ENCODE measurements around the gene PSMB3. TPM values are rescaled to one million over a fixed set of nuclear protein-coding genes. Genes with fewer than 3 reads are reported as not detected.
A peak's percentile ranks its signal among the peaks of the same experiment; 100 is the strongest.

PSMB3 gene
- total and polyA plus RNA-seq, 7 donors: 135 to 280 (median 198) TPM

DNA sequence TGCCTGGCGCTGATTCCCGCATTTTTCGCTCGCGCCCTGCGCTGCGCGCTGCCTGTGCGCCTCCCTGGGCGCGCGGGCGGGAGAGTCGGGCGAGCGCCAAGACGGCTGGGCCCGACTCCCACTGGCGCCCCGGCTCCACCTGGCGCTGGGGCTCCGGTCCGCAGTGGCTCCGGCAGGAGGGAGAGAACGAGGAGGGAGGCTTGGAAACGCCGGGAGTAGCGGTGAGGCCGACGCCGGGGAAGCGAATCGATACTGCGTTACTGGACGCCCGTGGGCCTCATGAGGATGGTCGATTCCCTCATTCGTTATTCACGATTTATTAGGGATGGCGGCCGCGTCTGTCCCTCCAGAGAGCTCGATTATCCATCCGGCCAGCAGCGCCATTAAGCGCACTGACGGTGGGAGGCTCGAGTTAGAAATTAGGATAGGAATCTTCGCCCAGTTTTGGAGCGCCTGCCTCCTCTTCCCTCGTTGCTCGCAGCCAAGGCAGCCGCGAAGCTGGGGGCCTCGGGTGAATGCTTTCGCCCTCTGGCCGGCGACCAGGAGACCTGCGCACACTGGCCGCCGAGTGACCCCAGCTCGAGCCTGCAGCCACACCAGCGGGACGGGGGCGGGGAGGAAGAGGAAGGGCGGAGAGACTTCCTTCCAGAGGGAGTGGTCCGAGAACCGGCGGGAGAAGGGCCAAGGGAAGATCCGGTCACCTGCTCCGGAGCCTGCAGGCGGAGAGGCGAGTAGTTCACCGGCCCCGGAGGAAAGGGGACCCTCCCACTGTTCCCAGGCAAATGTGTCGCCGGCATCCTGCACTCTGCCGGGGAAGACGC, 3.1 kb upstream of the PSMB3 start:
- no peaks in the 10 kb centered on the region for H3K9me3 ChIP-seq
- DNase-seq: peak; percentile 95
- peak overlapping the region; percentile 86 to 94 (median 89) for H3K27ac ChIP-seq
- peaks cover 0 to 76% (median 67%) of the 10 kb centered on the region in 4 donors for H3K4me1 ChIP-seq
- TF ChIP-seq POLR2A (IDR thresholded peaks at IDR 0.05) (peak; percentile 51 to 52), EP300 (IDR thresholded peaks at IDR 0.05) (peak in 1 of 4 donors; percentile 33), POLR2AphosphoS5 (IDR thresholded peaks at IDR 0.05) (peak; percentile 50 to 76 (median 72))
- TF ChIP-seq, protein P1, sequence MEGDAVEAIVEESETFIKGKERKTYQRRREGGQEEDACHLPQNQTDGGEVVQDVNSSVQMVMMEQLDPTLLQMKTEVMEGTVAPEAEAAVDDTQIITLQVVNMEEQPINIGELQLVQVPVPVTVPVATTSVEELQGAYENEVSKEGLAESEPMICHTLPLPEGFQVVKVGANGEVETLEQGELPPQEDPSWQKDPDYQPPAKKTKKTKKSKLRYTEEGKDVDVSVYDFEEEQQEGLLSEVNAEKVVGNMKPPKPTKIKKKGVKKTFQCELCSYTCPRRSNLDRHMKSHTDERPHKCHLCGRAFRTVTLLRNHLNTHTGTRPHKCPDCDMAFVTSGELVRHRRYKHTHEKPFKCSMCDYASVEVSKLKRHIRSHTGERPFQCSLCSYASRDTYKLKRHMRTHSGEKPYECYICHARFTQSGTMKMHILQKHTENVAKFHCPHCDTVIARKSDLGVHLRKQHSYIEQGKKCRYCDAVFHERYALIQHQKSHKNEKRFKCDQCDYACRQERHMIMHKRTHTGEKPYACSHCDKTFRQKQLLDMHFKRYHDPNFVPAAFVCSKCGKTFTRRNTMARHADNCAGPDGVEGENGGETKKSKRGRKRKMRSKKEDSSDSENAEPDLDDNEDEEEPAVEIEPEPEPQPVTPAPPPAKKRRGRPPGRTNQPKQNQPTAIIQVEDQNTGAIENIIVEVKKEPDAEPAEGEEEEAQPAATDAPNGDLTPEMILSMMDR (IDR thresholded peaks at IDR 0.05): no peak
- H3K36me3 ChIP-seq: peaks cover 0 to 8% (median 1%) of the 10 kb centered on the region in 4 donors
- WGBS, 2 donors: 1% methylated on average over 79 of the region's 79 CpGs
- intact Hi-C loops (cut with DNase I): loop anchor here (2.0 kb wide), 1 partner anchor 19 kb away; the partner anchor contains the start of gene CISD3
- peaks cover 0 to 26% (median 0%) of the 10 kb centered on the region in 3 donors for H3K27me3 ChIP-seq
- peak overlapping the region; percentile 60 to 82 (median 74) for H3K4me3 ChIP-seq

DNA sequence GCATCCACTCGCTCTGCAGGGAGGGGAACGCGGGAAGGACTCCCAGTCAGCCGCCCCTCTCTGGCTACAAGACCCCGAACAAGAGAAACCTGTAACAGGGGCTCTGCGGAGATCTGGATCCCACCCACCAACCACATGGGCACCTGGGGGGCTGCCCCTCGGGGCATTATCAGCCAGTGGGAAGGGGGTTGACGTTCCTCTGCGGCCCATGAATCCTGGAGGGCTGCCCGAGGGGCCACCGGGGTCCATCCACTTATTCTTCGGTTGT, 2.6 kb upstream of the PSMB3 start:
- peak overlapping the region; percentile 86 to 94 (median 89) for H3K27ac ChIP-seq
- peaks cover 0 to 9% (median 3%) of the 10 kb centered on the region in 4 donors for H3K36me3 ChIP-seq
- H3K27me3 ChIP-seq: peaks cover 0 to 26% (median 0%) of the 10 kb centered on the region in 3 donors
- peak overlapping the region; percentile 60 to 82 (median 74) for H3K4me3 ChIP-seq
- DNase-seq: no peak
- no peak for TF ChIP-seq POLR2AphosphoS5 (IDR thresholded peaks at IDR 0.05)
- TF ChIP-seq POLR2A (IDR thresholded peaks at IDR 0.05): no peak
- TF ChIP-seq EP300 (IDR thresholded peaks at IDR 0.05): no peak
- TF ChIP-seq, protein P1 (IDR thresholded peaks at IDR 0.05): no peak
- WGBS, 2 donors: 3 to 8% methylated on average over 12 of the region's 12 CpGs
- H3K9me3 ChIP-seq: no peaks in the 10 kb centered on the region
- intact Hi-C loops (cut with DNase I): loop anchor here (2.0 kb wide), 1 partner anchor 19 kb away; the partner anchor contains the start of gene CISD3
- peaks cover 0 to 76% (median 69%) of the 10 kb centered on the region in 4 donors for H3K4me1 ChIP-seq

DNA sequence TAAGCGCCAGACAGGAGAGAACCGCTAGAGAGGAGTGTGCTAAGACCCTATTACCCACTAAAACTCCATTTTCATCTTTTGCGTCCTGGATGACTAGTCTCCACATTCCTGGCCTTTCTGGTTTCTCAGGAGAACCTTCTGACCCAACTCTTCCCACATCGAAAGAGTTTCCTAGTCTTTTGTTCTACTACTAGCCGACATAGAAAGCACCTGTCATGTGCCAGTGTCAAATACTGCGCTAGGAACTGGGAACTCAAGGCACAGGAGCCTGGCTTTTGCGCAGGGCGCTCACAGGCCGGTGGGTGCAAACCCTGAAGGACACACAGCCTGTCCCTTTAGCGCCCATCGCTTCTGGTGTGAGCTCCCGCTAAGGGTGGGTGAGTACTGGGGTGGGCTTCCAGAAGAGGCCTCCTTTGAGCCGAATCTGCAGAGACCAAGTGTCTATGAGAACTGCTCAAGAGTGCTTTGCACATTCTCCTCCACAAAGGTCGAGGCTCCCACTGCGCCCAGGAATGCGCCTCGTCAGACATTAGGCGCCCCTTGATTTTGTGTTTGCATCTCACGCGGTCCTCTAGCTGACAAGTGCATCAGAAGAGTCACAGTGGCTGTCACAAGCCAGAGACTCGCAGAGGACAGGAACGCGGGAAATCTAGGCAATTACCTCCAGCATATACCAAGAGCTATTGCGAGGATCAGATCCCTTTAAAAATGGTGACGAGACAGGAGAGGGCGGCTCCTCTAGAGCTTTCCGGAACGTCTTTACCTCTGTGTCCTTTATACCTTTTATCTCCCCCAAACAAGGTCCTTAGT, 2.0 kb upstream of the PSMB3 start:
- no peak for TF ChIP-seq EP300 (IDR thresholded peaks at IDR 0.05)
- no peak for TF ChIP-seq POLR2AphosphoS5 (IDR thresholded peaks at IDR 0.05)
- TF ChIP-seq, protein P1 (IDR thresholded peaks at IDR 0.05): no peak
- TF ChIP-seq POLR2A (IDR thresholded peaks at IDR 0.05): no peak
- no peak for DNase-seq
- H3K27me3 ChIP-seq: peaks cover 0 to 26% (median 0%) of the 10 kb centered on the region in 3 donors
- peaks cover 0 to 74% (median 69%) of the 10 kb centered on the region in 4 donors for H3K4me1 ChIP-seq
- WGBS, 2 donors: 21 to 25% methylated on average over 28 of the region's 28 CpGs
- no peaks in the 10 kb centered on the region for H3K9me3 ChIP-seq
- H3K36me3 ChIP-seq: peaks cover 0 to 9% (median 3%) of the 10 kb centered on the region in 4 donors
- intact Hi-C loops (cut with DNase I): loop anchor here (2.0 kb wide), 1 partner anchor 20 kb away; the partner anchor contains the start of gene CISD3
- peak overlapping the region in 3 of 4 donors; percentile 60 to 82 (median 82) for H3K4me3 ChIP-seq
- H3K27ac ChIP-seq: peak overlapping the region; percentile 86 to 94 (median 89)

DNA sequence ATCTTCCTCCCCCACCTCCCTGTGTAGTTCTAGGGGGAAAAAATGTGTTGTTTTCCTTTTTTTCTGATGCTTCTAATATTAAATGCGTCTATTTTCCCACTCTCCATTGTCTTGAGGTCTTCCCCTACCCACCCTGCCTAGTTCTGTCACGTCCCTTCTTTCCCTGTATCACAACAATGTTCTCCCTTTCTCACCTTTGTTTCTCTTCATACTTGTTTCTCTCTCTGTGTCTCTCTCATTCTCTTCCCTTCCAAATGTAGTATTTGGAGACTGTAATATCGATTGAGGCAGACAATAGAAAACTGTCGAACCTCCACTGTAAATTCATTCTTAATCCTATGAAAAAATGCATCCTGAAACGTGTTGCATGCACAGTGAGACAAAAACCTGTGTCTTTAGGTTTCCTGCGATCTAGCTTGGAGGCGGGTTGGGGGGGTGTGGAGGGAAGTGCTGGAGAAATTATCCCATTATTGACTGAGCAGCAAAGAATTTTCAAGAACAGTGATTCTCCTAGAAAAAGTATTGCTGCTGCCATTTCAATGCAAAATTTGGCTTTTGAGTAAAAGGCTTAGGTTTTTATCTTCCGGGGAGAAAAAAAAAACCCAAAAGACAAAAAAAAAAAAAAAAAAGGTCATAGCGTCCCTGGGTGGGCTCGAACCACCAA, 1.3 kb upstream of the PSMB3 start:
- intact Hi-C loops (cut with DNase I): loop anchor here (2.0 kb wide), 1 partner anchor 20 kb away; the partner anchor contains the start of gene CISD3
- TF ChIP-seq POLR2A (IDR thresholded peaks at IDR 0.05): no peak
- no peak for TF ChIP-seq EP300 (IDR thresholded peaks at IDR 0.05)
- TF ChIP-seq POLR2AphosphoS5 (IDR thresholded peaks at IDR 0.05): no peak
- TF ChIP-seq, protein P1 (IDR thresholded peaks at IDR 0.05): no peak
- WGBS, 2 donors: 1 to 3% methylated on average over 10 of the region's 10 CpGs
- DNase-seq: no peak
- Histone ChIP-seq H3K4me3 (peak overlapping the region in 3 of 4 donors; percentile 82 to 92 (median 91)), H3K27ac (peak overlapping the region; percentile 86 to 94 (median 89)), H3K4me1 (peaks cover 0 to 68% (median 65%) of the 10 kb centered on the region in 4 donors), H3K36me3 (peaks cover 7 to 16% (median 9%) of the 10 kb centered on the region in 4 donors), H3K27me3 (peaks cover 0 to 26% (median 0%) of the 10 kb centered on the region in 3 donors), H3K9me3 (no peaks in the 10 kb centered on the region)
